Mammary epithelial cell (primary cell): Measurements from ENCODE around the gene HIVEP3.

Experiments used
- EZH2 ChIP-seq: IDR thresholded peaks from 2 replicates; pipeline ENCODE4 v1.6.1; 2012; ENCODE audit warnings: low read length, inconsistent platforms, borderline replicate concordance
- TF ChIP-seq, protein P1 (sequence below), 2 donors: IDR thresholded peaks in 1 of 2; conservative IDR thresholded peaks in 1 of 2; 2 replicates each; pipeline ENCODE4 v1.5.1; 2011 to 2012; ENCODE audit warnings: inconsistent platforms in 2 of 2, low read length in 2 of 2, mild to moderate bottlenecking in 2 of 2, control low read depth in 1 of 2, low read depth in 1 of 2; ENCODE audit not compliant: insufficient read depth in 1 of 2; ENCODE audit errors: extremely low read depth in 1 of 2

- TF ChIP-seq, protein P1, sequence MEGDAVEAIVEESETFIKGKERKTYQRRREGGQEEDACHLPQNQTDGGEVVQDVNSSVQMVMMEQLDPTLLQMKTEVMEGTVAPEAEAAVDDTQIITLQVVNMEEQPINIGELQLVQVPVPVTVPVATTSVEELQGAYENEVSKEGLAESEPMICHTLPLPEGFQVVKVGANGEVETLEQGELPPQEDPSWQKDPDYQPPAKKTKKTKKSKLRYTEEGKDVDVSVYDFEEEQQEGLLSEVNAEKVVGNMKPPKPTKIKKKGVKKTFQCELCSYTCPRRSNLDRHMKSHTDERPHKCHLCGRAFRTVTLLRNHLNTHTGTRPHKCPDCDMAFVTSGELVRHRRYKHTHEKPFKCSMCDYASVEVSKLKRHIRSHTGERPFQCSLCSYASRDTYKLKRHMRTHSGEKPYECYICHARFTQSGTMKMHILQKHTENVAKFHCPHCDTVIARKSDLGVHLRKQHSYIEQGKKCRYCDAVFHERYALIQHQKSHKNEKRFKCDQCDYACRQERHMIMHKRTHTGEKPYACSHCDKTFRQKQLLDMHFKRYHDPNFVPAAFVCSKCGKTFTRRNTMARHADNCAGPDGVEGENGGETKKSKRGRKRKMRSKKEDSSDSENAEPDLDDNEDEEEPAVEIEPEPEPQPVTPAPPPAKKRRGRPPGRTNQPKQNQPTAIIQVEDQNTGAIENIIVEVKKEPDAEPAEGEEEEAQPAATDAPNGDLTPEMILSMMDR (conservative IDR thresholded peaks at IDR 0.05 in 1 of 2, IDR thresholded peaks at IDR 0.05 in 1 of 2; ENCODE audit: extremely low read depth in 1 of 2, insufficient read depth in 1 of 2, low read depth in 1 of 2, low read length in 2 of 2) = no peak
- TF ChIP-seq EZH2 = no peak
These were observed 107.5 kb downstream of the HIVEP3 start for GRCh38 chr1:41811051-41811795.
